Keratinocyte (primary cell): ENCODE measurements around the gene CCDC71. TPM values are rescaled to one million over a fixed set of nuclear protein-coding genes. Genes with fewer than 3 reads are reported as not detected.

Experiments
- DNase-seq: peaks from one replicate; pipeline ENCODE4 v3.0.0-alpha.2; 2011; ENCODE audit warnings: low read depth, missing footprints, low spot score
- FAIRE-seq: peaks from 2 replicates; lab custom pipeline; 2011; peaks lifted over from hg19 to GRCh38; lab: Jason Lieb, UNC
- H2AFZ ChIP-seq: 2 replicates; pipeline ENCODE4 v1.6.0; 2012; ENCODE audit warnings: low read length, control low read depth, inconsistent platforms; ENCODE audit not compliant: control insufficient read depth
- H3K27ac ChIP-seq: 2 replicates; pipeline ENCODE4 v1.5.1; 2011; ENCODE audit warnings: low read length; ENCODE audit not compliant: control insufficient read depth, insufficient read depth
- H3K27me3 ChIP-seq: 3 replicates; pipeline ENCODE4 v1.6.0; 2011; ENCODE audit warnings: low read length; ENCODE audit not compliant: control insufficient read depth, insufficient read depth; ENCODE audit errors: extremely low read depth
- H3K36me3 ChIP-seq, 2 experiments: 2 replicates in 1 of 2; 3 replicates in 1 of 2; pipeline ENCODE4 v1.5.1; 2011; ENCODE audit warnings: low read length in 2 of 2, mild to moderate bottlenecking in 1 of 2; ENCODE audit not compliant: control insufficient read depth in 2 of 2, insufficient read depth in 2 of 2; ENCODE audit errors: extremely low read depth in 1 of 2
- H3K4me1 ChIP-seq: 3 replicates; pipeline ENCODE4 v1.5.1; 2011; ENCODE audit warnings: low read length; ENCODE audit not compliant: control insufficient read depth, insufficient read depth; ENCODE audit errors: extremely low read depth
- H3K4me2 ChIP-seq: 3 replicates; pipeline ENCODE4 v1.6.0; 2011; ENCODE audit warnings: low read depth, low read length; ENCODE audit not compliant: control insufficient read depth, insufficient read depth; ENCODE audit errors: extremely low read depth
- H3K4me3 ChIP-seq, 3 experiments: fragments of 200-600 bp in 1 of 3; sonication (generic) in 1 of 3; 2 replicates in 2 of 3; 3 replicates in 1 of 3; pipeline ENCODE4 v1.5.1; 2011 to 2016; ENCODE audit warnings: low read length in 3 of 3, mild to moderate bottlenecking in 3 of 3, control low read depth in 2 of 3, inconsistent platforms in 1 of 3, low read depth in 1 of 3, mixed read lengths in 1 of 3, mixed run types in 1 of 3, moderate library complexity in 1 of 3; ENCODE audit not compliant: control insufficient read depth in 2 of 3, insufficient read depth in 2 of 3; ENCODE audit errors: extremely low read depth in 1 of 3
- H3K79me2 ChIP-seq: 2 replicates; pipeline ENCODE4 v1.6.0; 2012; ENCODE audit warnings: low read length; ENCODE audit not compliant: control insufficient read depth, insufficient read depth
- H3K9ac ChIP-seq: 3 replicates; pipeline ENCODE4 v1.6.0; 2011; ENCODE audit warnings: low read length; ENCODE audit not compliant: control insufficient read depth, insufficient read depth; ENCODE audit errors: extremely low read depth
- H3K9me1 ChIP-seq: 3 replicates; pipeline ENCODE4 v1.6.0; 2011; ENCODE audit warnings: low read length; ENCODE audit not compliant: control insufficient read depth, insufficient read depth; ENCODE audit errors: extremely low read depth
- H3K9me3 ChIP-seq: 2 replicates; pipeline ENCODE4 v1.5.1; 2012; ENCODE audit warnings: low read depth, low read length; ENCODE audit not compliant: control insufficient read depth
- H4K20me1 ChIP-seq: 3 replicates; pipeline ENCODE4 v1.6.0; 2011; ENCODE audit warnings: low read length; ENCODE audit not compliant: control insufficient read depth, insufficient read depth; ENCODE audit errors: extremely low read depth
- EZH2 ChIP-seq: IDR thresholded peaks from one replicate; pipeline ENCODE4 v1.6.1; 2012; ENCODE audit warnings: inconsistent platforms, mild to moderate bottlenecking, low read length, moderate library complexity
- dilution Hi-C: fragments of 300-500 bp; cut with MboI; formaldehyde crosslinking; loops from one replicate; pipeline ENCODE4 v1.7.0; 2020; ENCODE audit warnings: low sequenced_read_pairs; ENCODE audit not compliant: extremely low pct_ligation_motif_present
- polyA plus RNA-seq, 5 experiments: library from polyadenylated mRNA; depleted of rRNA in 3 of 5; stranded (reverse) in 3 of 5; stranded (forward) in 1 of 5; unstranded in 1 of 5; fragments of >200 nt; gene quantifications; 1 replicate in 1 of 5; 2 replicates in 3 of 5; 3 replicates in 1 of 5; pipeline versions ENCODE4 v1.2.1 to v1.2.3, GENCODE V29; 2011 to 2012; ENCODE audit warnings: missing spikeins in 2 of 5, low read depth in 1 of 5, low replicate concordance in 1 of 5
- TF ChIP-seq, protein P1 (sequence below), 3 experiments: IDR thresholded peaks in 1 of 3; conservative IDR thresholded peaks in 1 of 3; optimal IDR thresholded peaks in 1 of 3; 2 replicates in 2 of 3; 3 replicates in 1 of 3; pipeline versions ENCODE3 to v1.5.1; 2011; ENCODE audit warnings: low read length in 3 of 3, mild to moderate bottlenecking in 3 of 3, moderate library complexity in 2 of 3, control low read depth in 1 of 3, inconsistent platforms in 1 of 3; ENCODE audit not compliant: insufficient read depth in 2 of 3; ENCODE audit errors: extremely low read depth in 1 of 3

CCDC71 gene
- polyA plus RNA-seq, 1 donor (not counting 4 experiments of a cell fraction or from before 2014, with no cell fraction given), result 18.8 TPM

DNA sequence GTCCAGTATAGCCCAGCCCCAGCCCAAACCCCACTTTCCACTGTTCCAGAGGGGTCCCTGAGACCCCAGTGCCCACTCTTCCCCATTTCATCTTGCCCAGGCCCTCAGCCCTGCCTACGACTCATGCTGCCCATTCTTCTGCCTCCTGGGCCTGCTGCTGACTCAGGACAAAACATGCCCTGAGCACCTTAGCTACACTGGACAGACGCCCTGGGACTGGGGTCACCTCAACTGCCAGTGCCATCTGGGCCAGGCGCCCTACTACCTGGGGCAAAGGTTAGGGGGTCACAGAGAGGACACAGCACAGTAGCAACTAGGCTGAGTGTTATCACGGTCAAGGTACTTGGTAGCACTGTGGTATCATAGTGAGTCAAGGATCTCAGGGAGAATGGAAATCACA is 30.6 kb downstream of the CCDC71 start:
- Histone ChIP-seq H3K9me1 (no peaks in the 10 kb centered on the region), H4K20me1 (no peaks in the 10 kb centered on the region), H3K9me3 (no peaks in the 10 kb centered on the region), H2AFZ (no peak overlapping the region), H3K9ac (no peak overlapping the region), H3K4me2 (no peak overlapping the region), H3K27me3 (no peaks in the 10 kb centered on the region), H3K79me2 (peaks cover 18% of the 10 kb centered on the region), H3K27ac (no peak overlapping the region), H3K4me3 (no peak overlapping the region), H3K36me3 (peaks cover 0 to 6% of the 10 kb centered on the region in 2 experiments), H3K4me1 (peaks cover 19% of the 10 kb centered on the region)
- dilution Hi-C loops, result no loop called here
- no peak for TF ChIP-seq EZH2
- TF ChIP-seq, protein P1, sequence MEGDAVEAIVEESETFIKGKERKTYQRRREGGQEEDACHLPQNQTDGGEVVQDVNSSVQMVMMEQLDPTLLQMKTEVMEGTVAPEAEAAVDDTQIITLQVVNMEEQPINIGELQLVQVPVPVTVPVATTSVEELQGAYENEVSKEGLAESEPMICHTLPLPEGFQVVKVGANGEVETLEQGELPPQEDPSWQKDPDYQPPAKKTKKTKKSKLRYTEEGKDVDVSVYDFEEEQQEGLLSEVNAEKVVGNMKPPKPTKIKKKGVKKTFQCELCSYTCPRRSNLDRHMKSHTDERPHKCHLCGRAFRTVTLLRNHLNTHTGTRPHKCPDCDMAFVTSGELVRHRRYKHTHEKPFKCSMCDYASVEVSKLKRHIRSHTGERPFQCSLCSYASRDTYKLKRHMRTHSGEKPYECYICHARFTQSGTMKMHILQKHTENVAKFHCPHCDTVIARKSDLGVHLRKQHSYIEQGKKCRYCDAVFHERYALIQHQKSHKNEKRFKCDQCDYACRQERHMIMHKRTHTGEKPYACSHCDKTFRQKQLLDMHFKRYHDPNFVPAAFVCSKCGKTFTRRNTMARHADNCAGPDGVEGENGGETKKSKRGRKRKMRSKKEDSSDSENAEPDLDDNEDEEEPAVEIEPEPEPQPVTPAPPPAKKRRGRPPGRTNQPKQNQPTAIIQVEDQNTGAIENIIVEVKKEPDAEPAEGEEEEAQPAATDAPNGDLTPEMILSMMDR (optimal IDR thresholded peaks at IDR 0.05 in 1 of 3, IDR thresholded peaks at IDR 0.05 in 1 of 3, conservative IDR thresholded peaks at IDR 0.05 in 1 of 3; ENCODE audit: extremely low read depth in 1 of 3, insufficient read depth in 2 of 3, low read length in 3 of 3), result no peak
- FAIRE-seq (no peak), DNase-seq (no peak)

DNA sequence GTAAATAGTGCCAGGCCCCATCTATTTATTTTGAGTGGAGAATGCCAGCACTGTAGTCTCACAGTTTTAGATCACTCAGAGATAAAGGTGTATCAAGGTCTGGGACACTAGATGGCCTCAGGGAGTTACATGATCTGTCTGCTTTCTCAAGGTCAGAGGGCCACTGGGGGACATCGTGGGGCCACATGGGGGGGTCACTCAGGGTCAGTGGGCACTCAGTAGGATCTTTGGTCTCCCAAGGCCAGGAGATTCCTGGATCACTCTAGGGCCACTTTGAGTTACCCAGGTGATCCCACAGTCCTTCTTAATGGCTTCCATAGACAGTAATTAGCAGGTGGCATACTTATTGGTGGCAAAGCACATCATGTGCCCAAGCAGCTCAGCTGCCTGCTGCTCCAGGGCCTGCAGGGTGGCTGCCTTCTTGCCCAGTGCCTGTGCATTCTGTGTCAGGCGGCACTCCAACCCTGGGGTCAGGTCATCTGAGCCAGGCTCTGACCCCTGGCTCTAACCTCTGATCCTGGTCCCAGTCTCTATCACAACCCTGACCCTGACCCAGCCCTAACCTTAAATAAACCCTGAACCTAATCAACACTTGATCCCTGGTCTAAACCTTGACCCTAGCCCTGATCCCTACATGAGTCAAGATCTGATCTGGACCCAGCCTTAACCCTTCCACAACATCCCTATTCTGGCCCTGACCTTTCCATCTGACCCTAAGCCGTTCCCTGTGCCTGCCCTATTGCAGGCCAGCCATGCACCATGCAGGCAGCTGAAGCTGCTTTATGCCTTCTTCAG is 31.5 kb downstream of the CCDC71 start:
- Histone ChIP-seq H3K79me2 (peaks cover 18% of the 10 kb centered on the region), H3K9me1 (no peaks in the 10 kb centered on the region), H3K4me1 (peaks cover 19% of the 10 kb centered on the region), H3K9ac (no peak overlapping the region), H4K20me1 (no peaks in the 10 kb centered on the region), H3K27ac (no peak overlapping the region), H3K27me3 (no peaks in the 10 kb centered on the region), H3K4me3 (no peak overlapping the region), H3K36me3 (peaks cover 4 to 7% of the 10 kb centered on the region in 2 experiments), H3K9me3 (no peaks in the 10 kb centered on the region), H3K4me2 (no peak overlapping the region), H2AFZ (no peak overlapping the region)
- DNase-seq (no peak), FAIRE-seq (no peak)
- TF ChIP-seq, protein P1 (optimal IDR thresholded peaks at IDR 0.05 in 1 of 3, IDR thresholded peaks at IDR 0.05 in 1 of 3, conservative IDR thresholded peaks at IDR 0.05 in 1 of 3; ENCODE audit: extremely low read depth in 1 of 3, insufficient read depth in 2 of 3, low read length in 3 of 3), result no peak
- no peak for TF ChIP-seq EZH2
- dilution Hi-C loops, result no loop called here
